HAP-1 (cell line): Measurements from ENCODE around the gene TNPO3.

Experiments used
- DNase-seq, 2 experiments: peaks; one replicate each; pipeline ENCODE4 v3.0.0-alpha.2; 2016 to 2020; ENCODE audit warnings: low spot score in 2 of 2
- H3K27me3 ChIP-seq: fragments of 250-450 bp; sonication (Bioruptor Pico); 2 replicates; pipeline ENCODE4 v1.5.1; 2020; ENCODE audit warnings: low read depth, mild to moderate bottlenecking, moderate library complexity
- H3K36me3 ChIP-seq: fragments of 250-450 bp; sonication (Bioruptor Pico); replicated peaks from 2 replicates; pipeline ENCODE4 v1.5.1; 2020; ENCODE audit warnings: mild to moderate bottlenecking
- H3K4me1 ChIP-seq: fragments of 250-450 bp; sonication (Bioruptor Pico); 2 replicates; pipeline ENCODE4 v1.5.1; 2020; ENCODE audit warnings: mild to moderate bottlenecking
- H3K4me3 ChIP-seq: fragments of 250-450 bp; sonication (Bioruptor Pico); 2 replicates; pipeline ENCODE4 v1.5.1; 2020; ENCODE audit warnings: mild to moderate bottlenecking, moderate library complexity
- H3K9me3 ChIP-seq: fragments of 250-450 bp; sonication (Bioruptor Pico); 2 replicates; pipeline ENCODE4 v1.5.1; 2020; ENCODE audit warnings: mild to moderate bottlenecking, moderate library complexity
- in situ Hi-C: fragments of 300-500 bp; cut with MboI; formaldehyde crosslinking; loops from 3 replicates; pipeline ENCODE4 v1.14.3; 2020; ENCODE audit warnings: low sequenced_read_pairs, inconsistent platforms, mixed read lengths

TNPO3 gene

GRCh38 chr7:129054438-129055293, at the start of gene TNPO3:
TNPO3 (minus strand) TSS chr7:129055111; CDS start chr7:129054770, 341 bp downstream.
- Histone ChIP-seq H3K27me3 (no peaks in the 10 kb centered on the region), H3K4me1 (peaks cover 10% of the 10 kb centered on the region), H3K4me3 (peak within 1 kb of the TSS; percentile 85), H3K36me3 (peaks cover 7% of the 10 kb centered on the region; the same call in 1 of the 2 replicates), H3K9me3 (no peaks in the 10 kb centered on the region)
- in situ Hi-C loops, result no loop called here
- peak; percentile 89 to 97 for DNase-seq

- H3K4me3 ChIP-seq, result no peak overlapping the region
- no peaks in the 10 kb centered on the region for H3K27me3 ChIP-seq
- no peaks in the 10 kb centered on the region; the same call in 1 of the 2 replicates for H3K9me3 ChIP-seq
- no peaks in the 10 kb centered on the region for H3K4me1 ChIP-seq
- H3K36me3 ChIP-seq, result no peaks in the 10 kb centered on the region
- DNase-seq, result no peak
- in situ Hi-C loops, result no loop called here
Observed at GRCh38 chr7:129103561-129104324, 48.8 kb upstream of the TNPO3 start.

GRCh38 chr7:129101746-129102145, 46.8 kb upstream of the TNPO3 start:
- DNase-seq, result no peak
- Histone ChIP-seq H3K27me3 (no peaks in the 10 kb centered on the region), H3K4me1 (no peaks in the 10 kb centered on the region), H3K9me3 (no peaks in the 10 kb centered on the region; the same call in 1 of the 2 replicates), H3K36me3 (no peaks in the 10 kb centered on the region), H3K4me3 (no peak overlapping the region)
- in situ Hi-C loops, result no loop called here

GRCh38 chr7:129100827-129101166, 45.9 kb upstream of the TNPO3 start:
- Histone ChIP-seq H3K4me3 (no peak overlapping the region), H3K4me1 (no peaks in the 10 kb centered on the region), H3K36me3 (no peaks in the 10 kb centered on the region), H3K27me3 (no peaks in the 10 kb centered on the region), H3K9me3 (no peaks in the 10 kb centered on the region; the same call in 1 of the 2 replicates)
- in situ Hi-C loops, result no loop called here
- DNase-seq, result no peak

- in situ Hi-C loops, result loop anchor here (25.0 kb wide), 1 partner anchor 186 kb away; the partner anchor contains the start of gene KCP
Observed at GRCh38 chr7:129098409-129099084, 43.6 kb upstream of the TNPO3 start.

GRCh38 chr7:129095258-129095657, 40.3 kb upstream of the TNPO3 start:
- Histone ChIP-seq H3K27me3 (no peaks in the 10 kb centered on the region), H3K9me3 (no peaks in the 10 kb centered on the region; the same call in 1 of the 2 replicates), H3K4me1 (no peaks in the 10 kb centered on the region), H3K36me3 (no peaks in the 10 kb centered on the region), H3K4me3 (no peak overlapping the region)
- in situ Hi-C loops, result loop anchor here (25.0 kb wide), 1 partner anchor 183 kb away; the partner anchor contains the start of gene KCP
- DNase-seq, result no peak

More at GRCh38 chr7:129098409-129099084, 43.6 kb upstream of the TNPO3 start:
- Histone ChIP-seq H3K27me3 (no peaks in the 10 kb centered on the region), H3K36me3 (no peaks in the 10 kb centered on the region), H3K4me1 (no peaks in the 10 kb centered on the region), H3K4me3 (no peak overlapping the region), H3K9me3 (no peaks in the 10 kb centered on the region; the same call in 1 of the 2 replicates)
- no peak for DNase-seq

- in situ Hi-C loops, result loop anchor here (25.0 kb wide), 1 partner anchor 182 kb away; the partner anchor contains the start of gene KCP
- Histone ChIP-seq H3K9me3 (no peaks in the 10 kb centered on the region; the same call in 1 of the 2 replicates), H3K36me3 (no peaks in the 10 kb centered on the region)
Observed at GRCh38 chr7:129094501-129094900, 39.6 kb upstream of the TNPO3 start.

GRCh38 chr7:129093867-129094456, 39.1 kb upstream of the TNPO3 start:
- no peaks in the 10 kb centered on the region; the same call in 1 of the 2 replicates for H3K9me3 ChIP-seq
- H3K4me1 ChIP-seq, result no peaks in the 10 kb centered on the region; the same call in 1 of the 2 replicates
- H3K4me3 ChIP-seq, result no peak overlapping the region
- DNase-seq, result no peak
- no peaks in the 10 kb centered on the region for H3K27me3 ChIP-seq
- H3K36me3 ChIP-seq, result no peaks in the 10 kb centered on the region
- in situ Hi-C loops, result loop anchor here (25.0 kb wide), 1 partner anchor 182 kb away; the partner anchor contains the start of gene KCP

More at GRCh38 chr7:129094501-129094900, 39.6 kb upstream of the TNPO3 start:
- H3K27me3 ChIP-seq, result no peaks in the 10 kb centered on the region
- no peak overlapping the region for H3K4me3 ChIP-seq
- DNase-seq, result no peak
- H3K4me1 ChIP-seq, result no peaks in the 10 kb centered on the region; the same call in 1 of the 2 replicates

- peak; percentile 67 to 95 for DNase-seq
- Histone ChIP-seq H3K4me3 (no peak overlapping the region), H3K36me3 (no peaks in the 10 kb centered on the region), H3K27me3 (no peaks in the 10 kb centered on the region), H3K4me1 (no peaks in the 10 kb centered on the region; the same call in 1 of the 2 replicates), H3K9me3 (no peaks in the 10 kb centered on the region)
- in situ Hi-C loops, result loop anchor here (25.0 kb wide), 1 partner anchor 179 kb away; the partner anchor contains the start of gene KCP
Observed at GRCh38 chr7:129091484-129092002, 36.6 kb upstream of the TNPO3 start.

- Histone ChIP-seq H3K9me3 (no peaks in the 10 kb centered on the region), H3K4me1 (no peaks in the 10 kb centered on the region; the same call in 1 of the 2 replicates), H3K27me3 (no peaks in the 10 kb centered on the region), H3K36me3 (no peaks in the 10 kb centered on the region), H3K4me3 (no peak overlapping the region)
- DNase-seq, result no peak
- in situ Hi-C loops, result loop anchor here (25.0 kb wide), 1 partner anchor 178 kb away; the partner anchor contains the start of gene KCP
Observed at GRCh38 chr7:129090300-129090907, 35.5 kb upstream of the TNPO3 start.

- DNase-seq, result no peak
- in situ Hi-C loops, result loop anchor here (25.0 kb wide), 1 partner anchor 177 kb away; the partner anchor contains the start of gene KCP
Observed at GRCh38 chr7:129089521-129090212, 34.8 kb upstream of the TNPO3 start.

More at GRCh38 chr7:129089521-129090212, 34.8 kb upstream of the TNPO3 start:
- no peaks in the 10 kb centered on the region for H3K9me3 ChIP-seq
- H3K4me1 ChIP-seq, result no peaks in the 10 kb centered on the region; the same call in 1 of the 2 replicates
- no peaks in the 10 kb centered on the region for H3K27me3 ChIP-seq
- no peak overlapping the region for H3K4me3 ChIP-seq
- no peaks in the 10 kb centered on the region for H3K36me3 ChIP-seq
